IPS-18c (cell line): ENCODE measurements around the gene RNF213.

Experiments used
- H3K4me3 ChIP-seq: 2 replicates; pipeline ENCODE4 v1.7.0; 2013; ENCODE audit warnings: low read depth, mild to moderate bottlenecking, low read length, moderate library complexity; ENCODE audit not compliant: insufficient read depth
- H3K9me3 ChIP-seq: one replicate; pipeline ENCODE4 v1.6.1; 2013; ENCODE audit warnings: mild to moderate bottlenecking, low read length, moderate library complexity; ENCODE audit not compliant: control insufficient read depth, insufficient read depth

Gene RNF213

DNA sequence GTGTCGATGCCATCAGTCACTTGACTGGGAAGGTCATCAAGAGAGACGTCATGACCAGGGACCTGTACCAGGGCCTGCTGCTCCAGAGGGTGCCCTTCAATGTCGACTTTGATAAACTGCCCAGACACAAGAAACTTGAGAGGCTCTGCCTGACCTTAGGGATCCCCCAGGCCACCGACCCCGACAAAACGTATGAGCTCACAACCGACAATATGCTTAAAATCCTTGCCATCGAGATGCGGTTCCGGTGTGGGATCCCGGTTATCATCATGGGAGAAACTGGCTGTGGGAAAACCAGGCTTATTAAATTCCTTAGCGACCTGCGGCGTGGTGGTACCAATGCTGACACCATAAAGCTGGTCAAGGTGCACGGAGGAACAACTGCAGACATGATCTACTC, 84.7 kb downstream of the RNF213 start:
- H3K9me3 ChIP-seq = peaks cover 2% of the 10 kb centered on the region

DNA sequence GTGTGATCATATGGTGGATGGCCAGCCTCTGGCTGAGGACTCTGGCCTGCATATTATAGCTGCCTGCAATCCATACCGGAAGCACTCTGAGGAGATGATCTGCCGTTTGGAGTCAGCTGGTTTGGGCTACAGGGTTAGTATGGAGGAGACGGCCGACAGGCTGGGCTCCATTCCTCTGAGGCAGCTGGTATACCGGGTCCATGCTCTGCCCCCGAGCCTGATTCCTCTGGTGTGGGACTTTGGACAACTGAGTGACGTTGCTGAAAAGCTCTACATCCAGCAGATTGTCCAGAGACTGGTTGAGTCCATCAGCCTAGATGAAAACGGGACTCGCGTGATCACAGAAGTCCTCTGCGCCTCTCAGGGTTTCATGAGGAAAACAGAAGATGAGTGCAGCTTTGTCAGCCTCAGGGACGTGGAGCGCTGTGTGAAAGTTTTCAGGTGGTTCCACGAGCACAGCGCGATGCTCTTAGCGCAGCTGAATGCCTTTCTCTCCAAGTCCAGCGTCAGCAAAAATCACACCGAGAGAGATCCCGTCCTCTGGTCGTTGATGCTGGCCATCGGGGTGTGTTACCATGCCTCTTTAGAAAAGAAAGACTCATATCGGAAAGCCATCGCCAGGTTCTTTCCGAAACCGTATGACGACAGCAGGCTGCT, 85.3 kb downstream of the RNF213 start:
- Histone ChIP-seq H3K9me3 (no peaks in the 10 kb centered on the region), H3K4me3 (no peak overlapping the region)

More for the DNA sequence above, 84.7 kb downstream of the RNF213 start:
- H3K4me3 ChIP-seq = no peak overlapping the region

DNA sequence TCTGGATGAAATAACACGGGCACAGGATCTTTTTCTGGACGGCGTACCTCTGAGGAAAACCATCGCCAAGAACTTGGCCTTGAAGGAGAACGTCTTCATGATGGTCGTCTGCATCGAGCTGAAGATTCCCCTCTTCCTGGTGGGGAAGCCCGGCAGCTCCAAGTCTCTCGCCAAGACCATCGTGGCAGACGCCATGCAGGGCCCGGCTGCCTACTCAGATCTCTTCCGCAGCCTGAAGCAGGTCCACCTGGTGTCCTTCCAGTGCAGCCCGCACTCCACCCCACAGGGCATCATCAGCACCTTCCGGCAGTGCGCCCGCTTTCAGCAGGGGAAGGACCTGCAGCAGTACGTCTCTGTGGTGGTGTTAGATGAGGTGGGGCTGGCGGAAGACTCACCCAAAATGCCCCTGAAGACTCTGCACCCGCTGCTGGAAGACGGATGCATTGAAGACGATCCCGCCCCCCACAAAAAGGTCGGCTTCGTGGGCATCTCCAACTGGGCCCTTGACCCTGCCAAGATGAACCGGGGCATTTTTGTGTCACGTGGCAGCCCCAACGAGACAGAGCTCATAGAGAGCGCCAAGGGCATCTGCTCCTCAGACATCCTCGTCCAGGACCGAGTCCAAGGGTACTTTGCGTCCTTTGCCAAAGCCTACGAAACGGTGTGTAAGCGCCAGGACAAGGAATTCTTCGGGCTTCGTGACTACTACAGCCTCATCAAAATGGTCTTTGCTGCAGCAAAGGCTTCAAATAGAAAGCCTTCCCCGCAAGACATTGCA, 86.0 kb downstream of the RNF213 start:
- H3K4me3 ChIP-seq = no peak overlapping the region
- no peaks in the 10 kb centered on the region for H3K9me3 ChIP-seq

DNA sequence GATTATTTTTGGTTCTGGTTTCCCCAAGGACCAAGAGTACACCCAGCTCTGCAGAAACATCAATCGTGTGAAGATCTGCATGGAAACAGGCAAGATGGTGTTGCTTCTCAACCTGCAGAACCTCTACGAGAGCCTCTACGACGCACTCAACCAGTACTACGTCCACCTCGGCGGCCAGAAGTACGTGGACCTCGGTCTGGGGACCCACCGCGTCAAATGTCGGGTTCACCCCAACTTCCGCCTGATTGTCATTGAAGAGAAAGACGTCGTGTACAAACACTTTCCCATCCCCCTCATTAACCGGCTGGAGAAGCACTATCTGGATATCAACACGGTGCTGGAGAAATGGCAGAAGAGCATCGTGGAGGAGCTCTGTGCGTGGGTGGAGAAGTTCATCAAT, 86.9 kb downstream of the RNF213 start:
- no peak overlapping the region for H3K4me3 ChIP-seq
- H3K9me3 ChIP-seq = no peaks in the 10 kb centered on the region

DNA sequence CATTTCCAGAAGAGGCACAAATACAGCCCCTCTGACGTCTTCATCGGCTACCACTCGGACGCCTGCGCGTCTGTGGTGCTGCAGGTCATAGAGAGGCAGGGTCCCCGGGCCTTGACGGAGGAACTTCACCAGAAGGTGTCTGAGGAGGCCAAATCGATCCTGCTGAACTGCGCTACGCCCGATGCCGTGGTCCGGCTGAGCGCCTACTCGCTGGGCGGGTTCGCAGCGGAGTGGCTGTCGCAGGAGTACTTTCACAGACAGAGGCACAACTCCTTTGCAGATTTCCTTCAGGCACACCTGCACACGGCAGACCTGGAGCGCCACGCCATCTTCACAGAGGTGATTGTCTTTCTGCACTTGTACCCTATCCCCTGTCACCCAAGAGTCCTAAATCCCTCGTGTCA, 87.3 kb downstream of the RNF213 start:
- no peaks in the 10 kb centered on the region for H3K9me3 ChIP-seq
- no peak overlapping the region for H3K4me3 ChIP-seq

DNA sequence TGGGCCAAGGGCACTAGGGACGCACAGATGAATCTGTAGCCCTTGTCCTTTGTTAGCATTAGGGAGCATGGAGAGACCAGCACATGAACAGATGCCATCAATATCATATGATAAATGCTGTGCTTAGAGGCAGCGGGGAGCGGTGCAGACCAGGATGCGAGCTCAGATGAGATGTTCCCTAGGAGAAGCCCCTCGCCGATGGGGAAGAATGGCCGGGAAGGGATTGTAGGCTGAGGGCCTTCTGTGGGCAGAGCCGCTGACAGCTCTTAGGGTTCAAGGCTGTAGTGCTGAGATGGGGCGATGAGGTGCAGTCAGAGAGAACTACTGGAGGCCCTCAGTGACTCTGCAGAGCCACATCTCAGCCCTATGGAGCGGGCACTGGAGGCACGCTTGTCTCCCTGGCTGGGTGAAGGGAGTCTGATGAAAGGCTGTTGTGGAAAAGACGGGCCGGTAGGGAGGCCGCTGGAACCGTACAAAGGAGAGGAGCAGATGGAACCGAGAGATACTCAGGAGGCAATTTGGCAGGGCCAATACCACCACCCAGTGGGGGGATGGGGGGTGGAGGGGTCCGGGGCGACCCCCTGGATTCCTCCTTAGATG, 88.0 kb downstream of the RNF213 start:
- no peaks in the 10 kb centered on the region for H3K9me3 ChIP-seq
- no peak overlapping the region for H3K4me3 ChIP-seq

DNA sequence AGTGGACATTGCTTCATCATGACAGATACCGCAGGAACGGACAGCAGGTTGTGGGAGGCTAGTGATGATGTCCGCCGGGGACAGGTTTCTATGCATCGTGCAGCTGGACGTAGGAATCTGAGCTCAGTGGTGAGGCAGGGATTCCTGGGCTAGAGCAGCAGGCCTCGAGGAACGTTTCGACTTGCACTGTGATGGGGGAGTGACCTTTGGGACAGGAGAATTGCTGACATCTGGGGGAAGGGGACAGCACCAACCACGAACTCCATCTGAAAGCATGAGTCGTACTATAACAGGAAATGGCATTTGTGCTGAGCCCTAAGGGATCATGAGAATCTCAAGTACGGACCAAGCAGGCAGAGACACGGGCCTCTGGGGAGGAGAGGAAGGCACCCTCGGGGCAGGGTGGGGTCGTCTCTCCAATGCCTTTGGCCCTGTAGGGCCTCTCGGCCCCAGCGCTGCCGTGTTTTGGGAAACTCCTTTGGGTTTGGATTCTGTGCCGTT, 88.5 kb downstream of the RNF213 start:
- Histone ChIP-seq H3K4me3 (no peak overlapping the region), H3K9me3 (no peaks in the 10 kb centered on the region)

DNA sequence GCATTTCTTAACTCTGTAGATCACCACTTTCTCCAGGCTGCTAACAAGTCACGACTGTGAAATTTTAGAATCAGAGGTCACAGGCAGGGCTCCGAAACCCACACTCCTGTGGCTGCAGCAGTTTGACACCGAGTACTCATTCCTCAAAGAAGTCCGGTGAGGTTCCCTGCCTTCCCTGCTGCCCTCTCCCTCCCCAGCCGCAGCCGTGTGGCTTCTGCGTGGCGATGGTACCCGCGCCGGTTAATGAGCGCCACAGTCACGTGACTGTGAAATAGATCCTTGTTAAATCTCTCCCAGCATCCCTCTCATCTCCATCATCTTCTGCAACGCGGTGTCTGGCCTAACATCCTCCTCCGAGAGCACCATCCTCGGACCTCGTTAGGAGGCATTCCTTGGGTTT, 89.1 kb downstream of the RNF213 start:
- Histone ChIP-seq H3K4me3 (no peak overlapping the region), H3K9me3 (peaks cover 2% of the 10 kb centered on the region)

DNA sequence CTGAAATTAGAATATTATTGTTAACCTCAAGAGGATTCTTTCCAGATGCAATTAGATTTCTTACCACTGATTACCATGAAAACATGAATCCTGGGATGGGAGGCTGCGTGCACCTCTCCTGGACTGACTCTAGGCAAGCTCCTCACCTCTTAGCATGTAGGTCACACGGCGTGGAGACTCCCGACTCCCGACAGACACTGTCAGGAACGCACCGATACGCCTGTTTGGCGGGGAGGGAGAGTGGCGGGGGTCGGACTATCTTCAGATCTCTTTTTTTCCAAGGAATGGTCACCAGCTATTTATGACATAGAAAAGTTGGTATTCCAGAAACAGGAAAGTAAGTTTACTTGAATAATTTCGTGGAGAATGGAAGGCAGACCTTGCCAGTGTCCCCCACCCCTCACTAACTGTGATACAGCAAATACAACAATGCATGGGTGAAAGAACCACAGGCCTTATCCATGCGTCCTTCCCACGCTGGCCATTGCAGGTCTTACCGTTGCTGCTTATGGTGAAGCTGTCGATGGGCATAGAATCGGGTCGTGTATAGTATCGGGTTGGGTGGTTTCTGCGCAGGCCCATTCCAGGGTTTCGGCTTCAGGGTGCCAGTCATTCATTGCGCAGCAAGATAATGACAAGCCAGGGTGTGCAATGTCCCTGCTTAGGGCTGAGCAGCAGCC, 91.7 kb downstream of the RNF213 start:
- Histone ChIP-seq H3K9me3 (peaks cover 2% of the 10 kb centered on the region), H3K4me3 (no peak overlapping the region)

DNA sequence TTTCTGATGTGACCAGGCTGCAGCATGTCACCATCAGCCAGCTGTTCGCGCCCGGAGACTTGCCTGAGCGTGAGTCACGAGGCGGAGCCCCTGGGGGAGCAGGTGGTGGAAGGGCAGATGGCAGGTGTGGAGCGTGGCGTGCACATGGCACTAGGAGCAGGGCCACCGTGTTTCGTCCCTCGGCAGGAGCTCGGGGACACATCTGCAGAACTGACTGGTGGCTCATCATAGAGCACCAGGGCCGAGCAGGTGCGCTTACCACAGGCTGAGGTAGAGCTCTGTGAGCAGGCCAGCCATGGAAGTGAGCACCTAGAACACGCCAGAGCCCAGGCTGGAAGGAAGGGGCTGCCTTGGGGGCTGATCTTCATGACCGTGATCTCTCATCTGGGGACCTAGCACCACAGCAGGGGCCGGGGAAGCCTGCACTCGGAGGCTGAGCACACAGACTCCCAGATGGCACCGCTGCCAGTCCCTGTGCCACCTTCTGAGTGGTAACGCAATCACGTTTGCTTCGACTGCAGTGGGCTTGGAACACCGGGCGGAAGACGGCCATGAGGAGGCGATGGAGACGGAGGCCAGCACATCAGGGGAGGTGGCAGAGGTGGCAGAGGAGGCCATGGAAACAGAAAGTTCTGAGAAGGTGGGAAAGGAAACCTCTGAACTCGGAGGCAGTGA, 92.5 kb downstream of the RNF213 start:
- Histone ChIP-seq H3K9me3 (peaks cover 2% of the 10 kb centered on the region), H3K4me3 (no peak overlapping the region)

DNA sequence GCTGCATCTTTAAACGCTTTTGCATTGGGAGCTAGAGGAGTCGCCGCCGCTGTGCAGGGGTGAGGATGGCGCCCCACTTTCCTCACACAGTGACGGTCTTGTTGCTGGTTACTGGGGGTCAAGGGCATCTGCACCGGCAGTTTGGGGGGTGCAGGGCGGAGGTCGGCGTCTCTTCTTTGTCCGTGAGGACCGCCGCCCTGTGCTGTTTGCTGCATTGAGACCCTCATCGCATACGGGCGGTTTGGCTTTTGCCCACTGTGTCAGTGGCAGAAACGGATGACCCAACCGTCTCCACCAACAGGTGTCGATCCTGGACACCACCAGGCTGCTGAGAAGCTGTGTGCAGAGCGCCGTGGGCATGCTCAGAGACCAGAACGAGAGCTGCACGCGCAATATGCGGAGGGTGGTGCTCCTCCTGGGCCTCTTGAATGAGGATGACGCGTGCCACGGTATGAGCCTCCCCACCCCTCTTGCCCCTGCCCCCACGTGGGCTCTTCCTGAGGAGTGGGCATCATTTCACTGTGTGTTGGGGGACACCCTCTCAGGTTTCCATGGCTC, 93.1 kb downstream of the RNF213 start:
- Histone ChIP-seq H3K9me3 (peaks cover 2% of the 10 kb centered on the region), H3K4me3 (no peak overlapping the region)

DNA sequence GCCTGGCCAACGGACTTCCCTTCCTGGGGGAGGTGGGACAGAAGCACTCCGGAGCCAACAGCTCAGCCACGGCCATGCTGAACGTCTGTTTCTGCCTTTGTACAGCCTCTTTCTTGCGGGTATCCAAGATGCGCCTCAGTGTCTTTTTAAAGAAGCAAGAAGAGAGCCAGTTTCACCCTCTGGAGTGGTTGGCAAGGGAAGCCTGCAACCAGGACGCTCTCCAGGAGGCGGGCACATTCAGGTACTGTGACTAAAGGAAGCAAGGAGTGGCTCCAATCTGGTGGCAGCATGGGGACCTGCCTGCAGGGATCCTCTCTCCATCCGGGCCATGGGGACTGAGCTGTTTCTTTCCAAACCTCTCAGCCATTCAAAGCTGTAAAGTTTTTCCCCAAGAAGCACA, 93.7 kb downstream of the RNF213 start:
- Histone ChIP-seq H3K9me3 (peaks cover 2% of the 10 kb centered on the region), H3K4me3 (no peak overlapping the region)

DNA sequence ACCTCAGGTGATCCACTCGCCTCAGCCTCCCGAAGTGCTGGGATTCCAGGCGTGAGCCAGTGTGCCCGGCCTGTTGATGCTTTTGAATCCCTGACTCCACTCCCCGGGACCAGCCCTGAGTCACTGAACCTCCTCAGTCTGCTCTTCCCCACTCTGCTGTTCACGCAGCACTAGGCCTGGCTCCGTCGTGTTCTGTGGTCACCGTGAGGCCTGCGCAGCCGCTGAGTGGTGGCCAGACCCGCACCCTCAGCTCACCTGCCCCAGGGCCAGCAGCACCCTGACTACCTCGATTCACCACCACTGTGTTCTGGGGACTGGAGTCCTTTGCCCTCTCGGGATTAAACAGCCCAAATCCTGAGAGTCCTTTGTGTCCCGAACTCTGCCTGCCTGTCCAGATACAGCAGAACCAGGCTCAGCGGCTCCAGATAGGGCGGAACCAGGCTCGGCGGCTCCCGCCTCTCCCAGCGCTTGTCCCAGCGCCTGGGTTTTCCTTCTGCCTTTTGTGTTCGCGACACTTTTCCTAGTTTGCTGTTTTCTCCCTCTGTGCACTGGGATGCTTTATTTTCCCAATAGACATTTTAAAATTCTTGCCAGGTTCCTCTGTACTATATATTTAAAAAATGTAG, 95.7 kb downstream of the RNF213 start:
- Histone ChIP-seq H3K9me3 (peaks cover 2% of the 10 kb centered on the region), H3K4me3 (no peak overlapping the region)

DNA sequence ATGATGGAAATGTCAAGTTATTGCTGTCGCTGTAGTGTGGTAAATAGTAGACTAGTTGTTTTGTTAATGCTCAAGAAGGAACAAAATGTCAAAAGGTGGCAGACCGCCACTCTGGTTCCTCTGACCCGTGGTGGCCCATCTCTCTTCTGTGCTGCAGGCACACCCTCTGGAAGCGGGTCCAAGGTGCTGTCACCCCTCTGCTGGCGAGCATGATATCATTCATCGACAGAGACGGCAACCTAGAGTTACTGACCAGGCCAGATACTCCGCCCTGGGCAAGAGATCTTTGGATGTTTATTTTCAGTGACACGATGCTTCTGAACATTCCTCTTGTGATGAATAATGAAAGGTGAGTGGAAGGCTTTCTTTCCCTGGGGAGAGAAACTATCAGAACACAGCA, 97.5 kb downstream of the RNF213 start:
- Histone ChIP-seq H3K9me3 (peaks cover 2% of the 10 kb centered on the region), H3K4me3 (no peak overlapping the region)

DNA sequence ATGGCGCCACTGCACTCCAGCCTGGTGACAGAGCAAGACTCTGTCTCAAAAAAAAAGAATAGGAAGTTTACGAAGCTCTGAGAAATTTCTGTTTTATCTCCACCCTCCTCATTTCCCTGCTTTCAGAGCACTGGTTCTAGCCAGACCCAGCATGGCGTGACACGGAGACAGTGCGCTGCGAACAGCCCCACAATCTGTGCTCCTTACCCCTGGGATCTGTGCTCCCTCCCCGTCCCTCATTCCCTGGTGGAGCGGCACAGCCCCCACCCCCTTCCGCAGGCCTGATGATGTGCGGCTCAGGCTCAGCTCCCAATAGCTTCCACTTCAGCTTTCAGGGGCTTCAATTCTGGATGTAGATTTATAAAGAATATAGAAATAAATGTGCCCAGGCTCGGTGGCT, 98.2 kb downstream of the RNF213 start:
- Histone ChIP-seq H3K4me3 (no peak overlapping the region), H3K9me3 (peaks cover 2% of the 10 kb centered on the region)

DNA sequence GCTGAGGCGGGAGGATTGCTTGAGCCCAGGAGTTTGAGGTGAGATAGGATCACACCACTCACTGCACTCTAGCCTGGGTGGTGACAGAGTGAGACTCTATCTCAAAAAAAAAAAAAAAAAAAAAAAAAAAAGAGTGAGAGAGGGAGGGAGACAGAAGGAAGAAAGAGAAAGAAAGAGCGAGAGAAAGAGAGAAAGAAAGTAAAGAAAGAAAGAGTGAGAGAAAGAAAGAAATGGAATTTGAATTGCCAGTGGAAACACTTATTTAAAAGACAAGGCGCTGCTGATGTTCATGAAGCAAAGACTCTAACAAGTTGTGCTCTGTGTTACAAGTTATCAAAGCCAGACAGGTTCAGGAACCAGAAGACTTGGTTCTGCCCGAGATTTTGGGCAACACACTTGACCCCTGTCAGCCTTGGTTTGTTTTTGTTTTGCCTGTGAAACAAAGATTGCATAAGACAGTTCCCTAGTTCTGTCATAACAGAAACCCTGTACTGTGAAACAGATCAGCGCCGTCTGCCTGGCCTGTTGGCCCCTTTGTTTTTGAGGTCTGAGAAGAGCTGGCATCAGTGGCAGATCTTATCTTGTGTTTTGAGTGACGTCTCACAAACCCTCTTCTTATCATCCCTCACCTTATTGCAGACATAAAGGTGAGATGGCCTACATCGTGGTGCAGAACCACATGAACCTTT, 98.9 kb downstream of the RNF213 start:
- no peak overlapping the region for H3K4me3 ChIP-seq

More for the DNA sequence above, 98.9 kb downstream of the RNF213 start:
- H3K9me3 ChIP-seq = peaks cover under 1% of the 10 kb centered on the region
